Medulla oblongata (tissue), 1 donor: ENCODE measurements around the gene WNT7B.

Source experiments
- DNase-seq: peaks from one replicate; pipeline ENCODE4 v3.0.0-alpha.2; 2015; ENCODE audit errors: extremely low spot score

Gene WNT7B

GRCh38 chr22:45971408-45972028 lies 5.4 kb downstream of the WNT7B start:
- no peak for DNase-seq

- no peak for DNase-seq
Observed at GRCh38 chr22:45970705-45971407, 6.1 kb downstream of the WNT7B start.

GRCh38 chr22:45969801-45970470 lies 7.0 kb downstream of the WNT7B start:
- no peak for DNase-seq

GRCh38 chr22:45969414-45969799 lies 7.6 kb downstream of the WNT7B start:
- no peak for DNase-seq

GRCh38 chr22:45968751-45969413 lies 8.1 kb downstream of the WNT7B start:
- DNase-seq: no peak

GRCh38 chr22:45968003-45968650 lies 8.8 kb downstream of the WNT7B start:
- DNase-seq: no peak

GRCh38 chr22:45966895-45967365 lies 10.0 kb downstream of the WNT7B start:
- DNase-seq: peak; percentile 10

GRCh38 chr22:45966320-45966894 lies 10.6 kb downstream of the WNT7B start:
- DNase-seq: no peak

GRCh38 chr22:45965563-45965962 lies 11.4 kb downstream of the WNT7B start:
- no peak for DNase-seq

GRCh38 chr22:45964926-45965527 lies 11.9 kb downstream of the WNT7B start:
- DNase-seq: no peak

- DNase-seq: no peak
Observed at GRCh38 chr22:45964372-45964771, 12.6 kb downstream of the WNT7B start.

- no peak for DNase-seq
Observed at GRCh38 chr22:45963821-45964220, 13.1 kb downstream of the WNT7B start.

- DNase-seq: no peak
Observed at GRCh38 chr22:45962756-45963324, 14.1 kb downstream of the WNT7B start.

- no peak for DNase-seq
Observed at GRCh38 chr22:45962434-45962718, 14.6 kb downstream of the WNT7B start.

- no peak for DNase-seq
Observed at GRCh38 chr22:45961679-45962433, 15.1 kb downstream of the WNT7B start.

GRCh38 chr22:45960477-45961386 lies 16.2 kb downstream of the WNT7B start:
- no peak for DNase-seq

- no peak for DNase-seq
Observed at GRCh38 chr22:45959719-45960476, 17.1 kb downstream of the WNT7B start.

GRCh38 chr22:45958971-45959370 lies 18.0 kb downstream of the WNT7B start:
- no peak for DNase-seq
